RWPE2 (cell line): ENCODE results near the gene ACTR3.

Experiments
- ATAC-seq: fragments of 200-7000 bp; cut with Tn5 transposase; 3 replicates; pipeline ENCODE4 v1.9.1; 2021; ENCODE audit warnings: low read depth
- DNase-seq: peaks from one replicate; pipeline ENCODE4 v3.0.0-alpha.2; 2020; ENCODE audit warnings: low spot score
- H3K27ac ChIP-seq: fragments of 450-650 bp; 2 replicates; pipeline ENCODE4 v1.5.1; 2017; ENCODE audit warnings: mild to moderate bottlenecking; ENCODE audit not compliant: poor library complexity, severe bottlenecking
- H3K27me3 ChIP-seq: fragments of 250-450 bp; sonication (Bioruptor Pico); 2 replicates; pipeline ENCODE4 v1.5.1; 2021; ENCODE audit warnings: mild to moderate bottlenecking, moderate library complexity; ENCODE audit not compliant: insufficient read depth, poor library complexity, severe bottlenecking
- H3K36me3 ChIP-seq: fragments of 250-450 bp; sonication (Bioruptor Pico); 2 replicates; pipeline ENCODE4 v1.5.1; 2020; ENCODE audit warnings: low read depth, mild to moderate bottlenecking, moderate library complexity
- H3K4me1 ChIP-seq: fragments of 250-450 bp; sonication (Bioruptor Pico); 2 replicates; pipeline ENCODE4 v1.5.1; 2021; ENCODE audit warnings: mild to moderate bottlenecking, moderate library complexity; ENCODE audit not compliant: insufficient read depth, poor library complexity, severe bottlenecking
- H3K4me3 ChIP-seq: fragments of 250-450 bp; sonication (Bioruptor Pico); 2 replicates; pipeline ENCODE4 v1.5.1; 2021; ENCODE audit warnings: mild to moderate bottlenecking, moderate library complexity; ENCODE audit not compliant: severe bottlenecking
- H3K9me3 ChIP-seq: fragments of 250-450 bp; sonication (Bioruptor Pico); 2 replicates; pipeline ENCODE4 v1.5.1; 2021; ENCODE audit warnings: mild to moderate bottlenecking, moderate library complexity; ENCODE audit not compliant: severe bottlenecking
- CTCF ChIP-seq: fragments of 450-650 bp; IDR thresholded peaks from one replicate; pipeline ENCODE4 v1.5.1; 2017; ENCODE audit warnings: mild to moderate bottlenecking, moderate library complexity; ENCODE audit not compliant: poor library complexity, severe bottlenecking

The ACTR3 gene

GRCh38 chr2:113879457-113879856, 10.4 kb upstream of the ACTR3 start:
- Histone ChIP-seq H3K9me3 (no peaks in the 10 kb centered on the region), H3K27ac (no peak overlapping the region), H3K36me3 (no peaks in the 10 kb centered on the region), H3K4me3 (no peak overlapping the region), H3K4me1 (peaks cover 22% of the 10 kb centered on the region), H3K27me3 (no peaks in the 10 kb centered on the region)
- ATAC-seq (no peak), DNase-seq (no peak)
- TF ChIP-seq CTCF = no peak

- peak; percentile 62 for ATAC-seq
- TF ChIP-seq CTCF = no peak
- peak overlapping the region; percentile 56 for H3K27ac ChIP-seq
- H3K27me3 ChIP-seq = no peaks in the 10 kb centered on the region
- H3K4me3 ChIP-seq = no peak overlapping the region
- DNase-seq = peak; percentile 65
- no peaks in the 10 kb centered on the region for H3K9me3 ChIP-seq
- peaks cover 17% of the 10 kb centered on the region for H3K4me1 ChIP-seq
- H3K36me3 ChIP-seq = no peaks in the 10 kb centered on the region; the same call in 1 of the 2 replicates
Observed at GRCh38 chr2:113886479-113887008, 3.3 kb upstream of the ACTR3 start.

GRCh38 chr2:113887009-113887792, 2.7 kb upstream of the ACTR3 start:
- DNase-seq (no peak), ATAC-seq (no peak)
- H3K9me3 ChIP-seq = no peaks in the 10 kb centered on the region
- TF ChIP-seq CTCF = no peak
- H3K4me3 ChIP-seq = no peak overlapping the region
- no peaks in the 10 kb centered on the region for H3K27me3 ChIP-seq
- H3K4me1 ChIP-seq = peaks cover 23% of the 10 kb centered on the region
- peaks cover 6% of the 10 kb centered on the region for H3K36me3 ChIP-seq
- H3K27ac ChIP-seq = peak overlapping the region; percentile 56

- ATAC-seq (no peak), DNase-seq (no peak)
- no peak for TF ChIP-seq CTCF
- Histone ChIP-seq H3K36me3 (peaks cover 11% of the 10 kb centered on the region), H3K27ac (peak overlapping the region; percentile 91), H3K4me1 (peaks cover 36% of the 10 kb centered on the region), H3K27me3 (no peaks in the 10 kb centered on the region), H3K9me3 (no peaks in the 10 kb centered on the region), H3K4me3 (peak overlapping the region; percentile 90)
Observed at GRCh38 chr2:113888641-113889470, 1.0 kb upstream of the ACTR3 start.
